GM18861 (cell line): ENCODE measurements around the gene CMKLR1.

Experiments
- ATAC-seq: cut with Tn5 transposase; IDR thresholded peaks from one replicate; pipeline ENCODE4 v1.9.1; 2021; ENCODE audit not compliant: unreplicated experiment

The CMKLR1 gene

DNA sequence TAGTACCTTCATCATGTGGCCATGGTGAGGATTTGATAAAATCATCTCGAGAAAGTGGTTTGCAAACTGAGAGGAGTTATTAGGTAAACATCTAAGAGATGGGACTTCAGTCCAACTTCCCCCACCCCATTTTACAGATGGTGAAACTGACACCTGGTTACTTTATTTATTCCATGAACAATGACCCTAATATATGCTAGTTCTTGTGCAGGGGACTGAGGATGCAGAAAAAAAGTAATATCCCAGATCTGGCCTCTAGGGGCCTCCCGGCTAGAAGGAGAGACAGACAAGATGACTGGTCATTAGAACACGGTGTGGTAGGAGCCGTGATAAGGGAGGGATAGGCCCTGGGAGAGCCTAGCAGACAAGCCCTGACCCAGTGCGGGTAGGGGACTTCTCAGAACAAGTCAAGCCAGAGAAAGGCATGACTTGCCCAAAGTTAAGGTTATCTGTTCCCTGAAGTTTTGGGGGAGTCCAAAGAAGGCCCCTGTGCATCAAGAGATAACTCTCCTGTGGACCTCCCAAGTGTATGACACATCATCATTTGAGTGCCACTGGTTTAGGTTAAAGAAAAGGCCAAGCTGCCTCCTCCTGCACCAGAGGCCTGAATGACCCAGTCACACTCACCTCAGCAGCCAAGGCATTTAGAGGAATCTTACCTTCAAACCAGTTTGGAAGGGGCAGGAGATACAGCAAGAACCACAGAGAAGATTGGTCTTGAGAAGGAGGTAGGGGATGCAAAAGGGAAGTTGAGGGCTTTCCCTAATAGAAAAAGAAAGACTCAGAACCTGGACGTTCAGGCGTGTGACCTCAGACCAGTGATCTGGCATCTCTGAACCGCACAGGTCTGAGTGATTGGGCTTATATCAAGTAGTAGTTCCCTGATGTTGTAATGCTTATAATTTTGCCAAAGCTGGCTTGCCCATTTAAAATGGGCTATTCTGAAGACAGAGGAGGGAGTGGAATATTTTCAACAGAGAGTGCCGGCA lies 1.6 kb downstream of the CMKLR1 start:
- ATAC-seq: no peak

DNA sequence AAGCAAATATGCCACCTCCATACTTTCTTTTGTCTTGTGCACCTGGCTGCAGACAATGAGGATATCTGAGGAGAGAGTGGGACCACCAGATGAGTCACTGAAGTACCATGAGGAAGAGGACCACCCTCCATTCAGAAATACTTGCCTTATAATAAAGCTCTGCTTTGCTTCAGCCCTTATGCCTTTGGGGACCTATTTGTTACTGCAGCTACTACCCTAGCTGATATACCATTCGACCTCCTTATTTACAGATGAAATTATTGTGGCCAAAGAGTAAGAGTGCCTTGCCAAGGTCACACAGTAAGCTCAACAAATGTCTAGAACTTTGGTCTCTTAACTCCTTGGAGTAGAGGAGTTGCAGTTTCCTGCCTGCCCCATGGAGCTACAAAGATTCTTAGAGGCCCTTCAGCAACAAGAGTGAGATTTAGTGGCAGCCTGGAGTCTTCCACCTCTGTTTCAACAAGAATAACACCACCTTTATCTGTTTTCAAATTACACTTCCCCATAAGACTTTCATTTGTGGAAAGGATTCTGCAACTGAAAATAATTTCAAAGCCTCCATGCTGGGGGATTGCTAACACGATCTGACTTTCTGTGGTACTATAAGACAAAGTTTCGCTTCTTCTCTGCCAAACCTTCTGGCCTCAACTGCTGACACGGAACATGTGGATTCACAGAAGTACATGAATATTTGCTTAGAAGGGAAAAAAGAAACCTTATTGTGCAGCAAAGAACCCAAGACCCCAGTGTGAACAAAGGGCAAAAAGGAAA lies 3.6 kb downstream of the CMKLR1 start:
- ATAC-seq: no peak

DNA sequence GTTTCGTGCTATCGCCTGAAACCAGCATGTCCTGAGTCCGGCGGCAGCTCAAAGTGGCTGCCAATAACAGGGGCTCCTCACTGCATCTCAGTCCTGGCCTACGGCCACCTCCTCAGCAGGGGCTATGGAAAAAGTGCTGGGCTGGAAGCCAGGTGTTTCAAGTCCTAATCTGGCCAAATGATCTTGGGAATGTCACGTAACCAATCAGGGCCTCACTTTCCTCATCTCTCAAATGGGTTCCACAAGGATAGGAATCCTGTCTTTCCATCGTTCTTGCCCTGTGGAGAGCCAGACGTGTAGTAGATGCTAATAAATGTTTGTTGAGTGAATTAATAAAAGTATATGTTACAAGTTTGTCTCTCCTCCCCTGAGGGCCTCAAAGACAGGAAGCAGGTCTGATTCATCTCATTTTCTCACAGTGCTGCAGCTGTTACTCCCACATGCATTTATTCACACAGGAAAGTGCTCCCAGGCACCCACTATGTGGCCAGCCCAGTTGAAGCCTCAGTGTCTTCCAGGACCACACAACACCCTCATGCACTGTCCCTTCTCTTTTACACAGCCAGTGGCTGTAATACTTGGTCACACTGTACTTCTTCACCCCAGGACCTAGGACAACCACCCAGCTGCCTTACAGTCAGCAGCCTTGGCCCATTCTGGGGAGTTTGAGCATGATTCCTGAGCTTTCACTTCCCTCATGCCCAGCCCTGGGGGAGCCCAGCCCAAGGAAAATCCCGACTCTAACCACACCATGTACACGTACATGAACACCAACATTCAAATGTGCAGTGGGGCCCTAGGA lies 5.0 kb downstream of the CMKLR1 start:
- peak; percentile 34 for ATAC-seq

- ATAC-seq: no peak
Observed at GRCh38 chr12:108332791-108333382, 6.2 kb downstream of the CMKLR1 start.

DNA sequence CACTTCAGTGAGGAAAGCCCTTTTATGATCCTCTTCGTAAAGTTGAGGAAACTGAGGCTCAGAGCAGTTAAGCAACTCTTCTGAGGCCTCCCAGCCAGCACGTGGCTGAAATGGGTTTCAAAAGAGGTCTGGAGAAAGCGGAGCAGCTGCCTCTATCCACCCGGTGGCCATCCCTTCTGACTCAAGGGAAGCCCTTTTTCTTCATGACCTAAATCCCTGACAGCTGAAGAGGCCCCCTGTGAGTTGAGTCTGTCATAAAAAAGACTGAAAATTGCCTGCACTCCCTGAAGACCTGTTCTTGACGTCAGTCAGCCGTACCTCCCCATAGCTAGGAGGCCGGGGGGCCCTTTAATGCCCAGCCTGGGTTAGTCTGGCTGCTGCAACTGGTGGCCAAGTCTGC lies 10.7 kb downstream of the CMKLR1 start:
- ATAC-seq: no peak

DNA sequence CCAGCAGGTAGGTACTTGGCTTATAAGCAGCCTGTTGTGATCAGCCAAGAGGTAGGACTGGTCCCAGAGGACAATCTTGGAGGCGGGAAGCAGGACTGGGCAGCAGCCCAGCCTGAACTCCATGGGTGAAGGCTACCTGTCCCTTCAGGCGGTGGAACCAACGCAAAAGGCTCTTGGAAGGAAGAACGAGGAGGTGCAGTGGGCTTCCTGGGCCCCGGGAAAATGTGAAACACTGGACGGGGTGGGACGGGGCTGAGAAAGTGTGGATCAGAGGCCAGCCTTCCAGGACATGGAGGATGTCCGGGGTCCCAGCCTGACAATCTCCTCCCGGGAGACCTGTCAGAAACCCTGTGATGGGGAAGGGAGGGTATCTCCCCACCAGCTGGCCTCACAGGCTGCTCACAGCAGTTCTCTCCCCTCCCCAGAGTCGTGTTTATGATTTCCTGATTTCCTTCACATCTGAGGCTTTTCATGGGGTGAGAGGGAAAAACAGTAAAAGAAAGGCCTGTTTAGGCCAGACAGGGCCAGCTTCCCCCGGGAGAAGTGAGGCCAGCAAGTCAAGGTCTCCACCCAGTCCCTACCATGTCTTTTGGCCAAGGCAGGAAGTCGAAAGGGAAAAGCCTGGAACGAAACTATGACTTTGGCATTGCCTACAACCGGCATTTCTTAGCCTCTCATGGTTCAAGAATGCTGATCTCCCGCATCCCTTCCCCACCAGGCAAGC lies 11.3 kb downstream of the CMKLR1 start:
- no peak for ATAC-seq

DNA sequence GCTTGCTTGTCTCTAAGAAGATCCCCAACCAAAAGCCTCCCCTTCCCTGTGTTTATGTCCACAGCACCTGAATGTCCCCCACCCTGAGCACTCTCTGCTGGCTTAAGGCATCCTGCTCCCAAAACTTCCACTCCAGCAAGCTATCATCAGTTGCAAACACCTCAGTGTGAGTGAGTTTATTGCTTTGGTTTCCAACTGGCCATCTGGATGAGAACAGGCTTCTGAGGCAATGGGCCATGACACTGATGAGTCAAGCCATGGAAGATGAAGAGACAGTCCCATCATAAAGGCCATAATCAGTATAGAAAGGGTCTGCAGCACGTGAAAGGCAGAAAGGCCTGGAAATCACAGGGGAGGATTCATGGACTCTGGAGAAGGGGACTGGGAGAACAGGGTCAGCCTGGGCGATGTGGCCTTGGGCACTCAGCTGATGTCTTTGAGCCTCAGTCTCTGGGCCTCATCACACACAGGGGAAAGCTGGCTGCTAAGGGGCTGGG lies 12.8 kb downstream of the CMKLR1 start:
- no peak for ATAC-seq

GRCh38 chr12:108325549-108325948 lies 13.6 kb downstream of the CMKLR1 start:
- no peak for ATAC-seq

GRCh38 chr12:108325018-108325358 lies 14.1 kb downstream of the CMKLR1 start:
- no peak for ATAC-seq

DNA sequence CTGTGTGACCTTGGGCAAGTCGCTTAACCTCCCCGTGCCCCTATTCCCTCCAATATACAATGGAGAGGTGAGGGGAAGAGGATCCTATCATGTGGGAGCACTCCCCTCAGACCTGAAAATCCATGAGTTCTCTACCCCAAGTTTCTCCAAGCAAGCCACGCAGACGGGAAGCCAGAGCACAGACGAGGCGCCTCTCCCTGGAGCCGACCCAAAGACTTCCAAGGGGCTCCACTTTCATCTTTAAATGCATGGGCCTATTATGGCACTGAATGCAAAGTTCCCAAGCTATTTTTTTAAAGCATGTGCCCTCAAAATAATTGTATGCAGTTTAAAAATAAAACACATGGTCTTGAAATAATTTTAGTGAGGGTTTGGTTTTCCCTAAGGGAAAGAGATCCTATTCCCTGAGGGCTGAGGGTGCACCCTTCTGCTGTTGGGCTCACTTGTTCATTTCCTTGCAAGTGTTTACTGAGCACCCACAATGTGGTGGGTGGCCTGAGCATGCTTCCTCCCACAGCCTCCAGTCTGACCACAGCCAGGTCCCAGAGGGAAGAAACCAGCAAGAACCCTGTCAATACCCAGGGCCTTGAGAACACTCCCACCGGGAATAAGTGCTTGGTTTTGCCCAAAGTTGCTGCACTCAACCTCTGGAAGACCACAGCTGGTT lies 14.6 kb downstream of the CMKLR1 start:
- no peak for ATAC-seq

GRCh38 chr12:108323581-108323980 lies 15.5 kb downstream of the CMKLR1 start:
- no peak for ATAC-seq

GRCh38 chr12:108322998-108323397 lies 16.1 kb downstream of the CMKLR1 start:
- no peak for ATAC-seq

GRCh38 chr12:108321688-108322087 lies 17.4 kb downstream of the CMKLR1 start:
- ATAC-seq: no peak

DNA sequence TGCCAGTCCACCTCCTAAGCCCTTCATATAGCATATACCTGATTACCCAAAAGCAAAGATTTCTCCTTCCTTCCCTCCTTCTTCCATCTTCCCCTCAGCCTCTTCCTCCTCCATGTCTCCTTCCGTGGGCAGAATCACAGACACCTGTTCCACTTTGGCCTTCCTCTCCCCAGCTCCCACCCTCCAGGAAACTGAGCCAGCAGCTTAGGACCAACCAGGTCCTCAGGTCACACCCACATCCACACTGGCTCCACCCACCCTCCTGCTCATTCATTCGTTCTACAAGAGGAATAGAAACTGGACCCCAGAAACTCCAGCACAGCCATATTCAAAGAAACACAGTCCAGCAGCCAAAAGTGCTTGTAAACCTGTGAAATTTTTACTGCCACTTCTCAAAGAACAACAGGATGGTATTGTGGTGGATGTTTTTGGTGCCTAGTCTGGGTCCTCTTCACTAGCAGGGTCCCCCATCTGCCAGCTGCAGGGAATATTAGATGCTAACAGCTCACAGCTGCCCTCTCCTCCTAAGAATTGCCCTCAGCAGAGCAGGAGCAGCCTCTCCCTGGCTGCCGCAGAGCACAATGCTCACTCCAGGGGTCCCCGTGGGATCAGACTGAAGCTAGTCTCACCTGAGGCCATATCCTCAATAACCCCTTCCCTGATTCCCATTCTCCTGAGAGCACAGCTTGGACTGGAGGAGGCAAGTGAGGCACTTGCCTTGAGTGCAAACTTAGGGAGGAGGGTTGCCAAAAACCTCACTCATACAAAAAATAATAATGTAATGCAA lies 18.4 kb downstream of the CMKLR1 start:
- no peak for ATAC-seq

- ATAC-seq: no peak
Observed at GRCh38 chr12:108319277-108320234, 19.6 kb downstream of the CMKLR1 start.

DNA sequence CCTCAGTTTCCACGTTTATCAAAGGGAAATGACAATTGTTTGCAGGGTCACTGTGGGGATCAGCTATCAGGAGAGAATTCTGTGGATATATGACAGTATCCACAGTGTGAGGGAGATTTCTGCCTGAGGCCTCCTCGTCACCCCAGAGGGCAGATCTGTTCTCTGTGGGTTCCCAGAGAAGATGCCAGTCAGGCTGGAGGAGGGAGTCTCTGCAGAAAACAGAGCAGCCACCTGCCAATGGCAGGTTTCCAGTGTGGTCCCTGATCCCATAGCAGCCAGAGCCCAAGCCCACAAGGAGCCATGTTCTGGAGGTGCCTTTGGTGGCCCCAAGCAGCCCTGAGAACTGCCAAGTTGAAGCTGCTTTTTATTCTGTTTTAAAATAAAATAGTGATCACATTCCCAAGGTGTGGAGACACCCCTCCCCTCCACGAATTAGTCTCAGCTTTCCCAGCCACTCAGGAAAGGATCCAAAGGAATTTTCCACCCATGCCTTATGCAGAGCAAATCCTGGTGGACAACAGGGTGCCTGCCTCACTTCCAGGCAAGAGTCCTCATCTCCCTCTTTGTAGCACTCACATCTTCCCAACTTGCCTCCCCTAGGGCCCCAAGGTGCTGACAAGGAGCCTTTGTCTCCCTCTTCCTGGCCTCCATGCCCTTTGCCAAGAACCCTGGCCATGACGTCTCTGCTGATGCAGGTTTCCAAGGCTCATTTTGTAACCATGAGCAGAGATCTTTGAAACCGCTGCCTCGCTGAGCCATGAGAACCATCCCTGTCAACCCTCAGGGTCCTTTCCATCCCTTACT lies 20.4 kb downstream of the CMKLR1 start:
- no peak for ATAC-seq
